Right cardiac atrium (tissue), 5 donors: Measurements from ENCODE around the gene RBM18. TPM values are rescaled to one million over a fixed set of nuclear protein-coding genes. Genes with fewer than 3 reads are reported as not detected.

Source experiments
- ATAC-seq, 2 donors: fragments of 200-7000 bp; cut with Tn5 transposase; one replicate each; pipeline versions ENCODE4 v1.8.0 to v1.9.1; 2020; ENCODE audit warnings: moderate library complexity in 2 of 2, mild to moderate bottlenecking in 1 of 2
- DNase-seq, 3 donors: peaks; one replicate each; pipeline ENCODE4 v3.0.0-alpha.2; 2020
- H3K27ac ChIP-seq: one replicate; pipeline ENCODE4 v1.5.1; 2013; ENCODE audit warnings: mild to moderate bottlenecking, low read length, control low read depth, moderate library complexity
- H3K27me3 ChIP-seq: one replicate; pipeline ENCODE4 v1.6.1; 2013; ENCODE audit not compliant: control insufficient read depth, insufficient read depth
- H3K4me1 ChIP-seq: one replicate; pipeline ENCODE4 v1.6.1; 2013; ENCODE audit warnings: low read length; ENCODE audit not compliant: control insufficient read depth, insufficient read depth
- H3K4me3 ChIP-seq: one replicate; pipeline ENCODE4 v1.5.1; 2013; ENCODE audit warnings: low read length, control low read depth
- H3K9me3 ChIP-seq: one replicate; pipeline ENCODE4 v1.6.1; 2013; ENCODE audit warnings: low read length; ENCODE audit not compliant: control insufficient read depth
- WGBS: extraction: QIAGEN DNeasy Blood & Tissue Kit; methylation state at CpG from one replicate; pipeline ENCODE4 v1.1.7; 2013; 5-methylcytosine and 5-hydroxymethylcytosine counted together
- intact Hi-C, 4 donors: fragments of 100-400 bp; cut with DNase I; formaldehyde crosslinking; loops; one replicate each; pipeline versions ENCODE4 v1.11.0 to v1.14.0; 2022 to 2023
- polyA plus RNA-seq: library from polyadenylated mRNA; stranded (reverse); fragments of 200-250 nt; gene quantifications from one replicate; pipeline ENCODE4 v1.2.3, GENCODE V29; 2013
- total RNA-seq, 4 donors: library from RNA; stranded (reverse); fragmentation: NEBNext Ultra II Directional; extraction: Animal tissue kit (Norgen Biotek cat#: 25700); gene quantifications; one replicate each; pipeline ENCODE4 v1.2.1, GENCODE V29; 2021
- donor health status: healthy with polysubstance abuse.
- donor health status: DM: no; HTN: yes; CAD: no.
- donor health status: DM: no; HTN: no; CAD: no.
- donor health status: DM: no; HTN: yes; CAD: no; lungs with severe emphysema.
- donor health status: DM: yes; HTN: yes; CAD: no.

Gene RBM18
- total and polyA plus RNA-seq, 5 donors: 13.8 to 36.2 (median 31.4) TPM

- H3K27me3 ChIP-seq: no peaks in the 10 kb centered on the region
- intact Hi-C loops: no loop called here
- no peak overlapping the region for H3K27ac ChIP-seq
- ATAC-seq: no peak
- DNase-seq: no peak
- H3K4me1 ChIP-seq: no peaks in the 10 kb centered on the region
- no peaks in the 10 kb centered on the region for H3K9me3 ChIP-seq
- no peak overlapping the region for H3K4me3 ChIP-seq
- WGBS: 87% methylated on average over 1 of the region's 1 CpG
These were observed 22.1 kb upstream of the RBM18 start for GRCh38 chr9:122286764-122287163.

- Histone ChIP-seq H3K4me3 (no peak overlapping the region), H3K4me1 (no peaks in the 10 kb centered on the region), H3K27me3 (no peaks in the 10 kb centered on the region), H3K9me3 (no peaks in the 10 kb centered on the region), H3K27ac (peak overlapping the region; percentile 21)
- WGBS: 76% methylated on average over 5 of the region's 5 CpGs
- DNase-seq: no peak
- intact Hi-C loops: no loop called here
- ATAC-seq: no peak
These were observed 16.7 kb upstream of the RBM18 start for GRCh38 chr9:122281368-122281767.

- no peak for DNase-seq
- no peaks in the 10 kb centered on the region for H3K27me3 ChIP-seq
- H3K9me3 ChIP-seq: no peaks in the 10 kb centered on the region
- intact Hi-C loops: no loop called here
- H3K4me3 ChIP-seq: no peak overlapping the region
- no peak for ATAC-seq
- no peak overlapping the region for H3K27ac ChIP-seq
- H3K4me1 ChIP-seq: no peaks in the 10 kb centered on the region
- 97% methylated on average over 10 of the region's 10 CpGs for WGBS
These were observed 12.8 kb upstream of the RBM18 start for GRCh38 chr9:122277285-122277897.

- 97% methylated on average over 7 of the region's 7 CpGs for WGBS
- no peaks in the 10 kb centered on the region for H3K4me1 ChIP-seq
- H3K4me3 ChIP-seq: no peak overlapping the region
- peak in 1 of 3 donors; percentile 18 for DNase-seq
- H3K27me3 ChIP-seq: no peaks in the 10 kb centered on the region
- no peak for ATAC-seq
- intact Hi-C loops: no loop called here
- no peaks in the 10 kb centered on the region for H3K9me3 ChIP-seq
- H3K27ac ChIP-seq: no peak overlapping the region
These were observed 11.5 kb upstream of the RBM18 start for GRCh38 chr9:122276096-122276495.

GRCh38 chr9:122274055-122274454 is 9.4 kb upstream of the RBM18 start:
- H3K4me1 ChIP-seq: no peaks in the 10 kb centered on the region
- H3K27me3 ChIP-seq: no peaks in the 10 kb centered on the region
- H3K27ac ChIP-seq: no peak overlapping the region
- WGBS: 94% methylated on average over 2 of the region's 2 CpGs
- intact Hi-C loops: no loop called here
- no peaks in the 10 kb centered on the region for H3K9me3 ChIP-seq
- H3K4me3 ChIP-seq: no peak overlapping the region
- DNase-seq: no peak
- ATAC-seq: no peak

- intact Hi-C loops: loop anchor here in 1 of 4 donors (10.0 kb wide), 1 partner anchor 77 kb away; no protein-coding TSS in a partner anchor
- no peak for ATAC-seq
- no peak overlapping the region for H3K27ac ChIP-seq
These were observed 3.6 kb upstream of the RBM18 start for GRCh38 chr9:122268041-122268814.

GRCh38 chr9:122265149-122265915 is 692 bp upstream of the RBM18 start:
- H3K4me3 ChIP-seq: peak overlapping the region; percentile 48
- intact Hi-C loops: loop anchor here in 1 of 4 donors (10.0 kb wide), 1 partner anchor 79 kb away; no protein-coding TSS in a partner anchor

More at GRCh38 chr9:122268041-122268814, 3.6 kb upstream of the RBM18 start:
- Histone ChIP-seq H3K4me1 (peaks cover 7% of the 10 kb centered on the region), H3K27me3 (no peaks in the 10 kb centered on the region), H3K4me3 (no peak overlapping the region), H3K9me3 (no peaks in the 10 kb centered on the region)
- WGBS: 76% methylated on average over 6 of the region's 6 CpGs
- no peak for DNase-seq

GRCh38 chr9:122263699-122264349 is 816 bp downstream of the RBM18 start:
- DNase-seq (no peak), ATAC-seq (peak; percentile 27 to 32)
- no peaks in the 10 kb centered on the region for H3K27me3 ChIP-seq
- intact Hi-C loops: loop anchor here in 1 of 4 donors (10.0 kb wide), 1 partner anchor 81 kb away; no protein-coding TSS in a partner anchor
- WGBS: 13% methylated on average over 13 of the region's 13 CpGs
- peaks cover 7% of the 10 kb centered on the region for H3K4me1 ChIP-seq
- no peaks in the 10 kb centered on the region for H3K9me3 ChIP-seq
- H3K27ac ChIP-seq: peak overlapping the region; percentile 74
- peak overlapping the region; percentile 48 for H3K4me3 ChIP-seq

More at GRCh38 chr9:122265149-122265915, 692 bp upstream of the RBM18 start:
- Histone ChIP-seq H3K27me3 (no peaks in the 10 kb centered on the region), H3K4me1 (peaks cover 7% of the 10 kb centered on the region), H3K27ac (peak overlapping the region; percentile 74), H3K9me3 (no peaks in the 10 kb centered on the region)
- peak; percentile 9 to 24 for ATAC-seq
- DNase-seq: no peak
- 11% methylated on average over 17 of the region's 17 CpGs for WGBS

- peaks cover 7% of the 10 kb centered on the region for H3K4me1 ChIP-seq
- ATAC-seq (no peak), DNase-seq (no peak)
- H3K9me3 ChIP-seq: no peaks in the 10 kb centered on the region
- H3K27me3 ChIP-seq: no peaks in the 10 kb centered on the region
- intact Hi-C loops: loop anchor here in 1 of 4 donors (10.0 kb wide), 1 partner anchor 83 kb away; no protein-coding TSS in a partner anchor
- no peak overlapping the region for H3K27ac ChIP-seq
- 88% methylated on average over 1 of the region's 1 CpG for WGBS
- H3K4me3 ChIP-seq: no peak overlapping the region
These were observed 2.6 kb downstream of the RBM18 start for GRCh38 chr9:122262073-122262472.

- intact Hi-C loops: loop anchor here in 1 of 4 donors (10.0 kb wide), 1 partner anchor 83 kb away; no protein-coding TSS in a partner anchor
- H3K4me3 ChIP-seq: no peak overlapping the region
- H3K27ac ChIP-seq: no peak overlapping the region
- H3K9me3 ChIP-seq: no peaks in the 10 kb centered on the region
- WGBS: 71% methylated on average over 1 of the region's 1 CpG
- peak; percentile 83 to 87 (median 85) for DNase-seq
- peak; percentile 20 to 70 for ATAC-seq
- peaks cover 7% of the 10 kb centered on the region for H3K4me1 ChIP-seq
- no peaks in the 10 kb centered on the region for H3K27me3 ChIP-seq
These were observed 3.2 kb downstream of the RBM18 start for GRCh38 chr9:122261469-122261881.
